Right lobe of liver (tissue), 4 donors: ENCODE results near the gene GBP5.

Experiments used
- POLR2A ChIP-seq: fragments of 450-650 bp; IDR thresholded peaks from one replicate; pipeline ENCODE4 v1.6.1; 2017; ENCODE audit warnings: antibody characterized with exemption, mild to moderate bottlenecking
- TF ChIP-seq, protein P1 (sequence below), 4 donors: fragments of 200-600 bp in 3 of 4; fragments of 450-650 bp in 1 of 4; IDR thresholded peaks; one replicate each; pipeline versions ENCODE4 v1.5.1 to v1.8.0; 2016 to 2022; ENCODE audit warnings: antibody characterized with exemption in 4 of 4, mild to moderate bottlenecking in 2 of 4
- donor health status: DM: no; HTN: no; CAD: no.
- donor health status: DM: no; HTN: no; CAD: no.
- donor health status: DM: no; HTN: yes; CAD: no.

GRCh38 chr1:89259283-89259971, 13.2 kb downstream of the GBP5 start:
- TF ChIP-seq POLR2A: no peak
- TF ChIP-seq, protein P1, sequence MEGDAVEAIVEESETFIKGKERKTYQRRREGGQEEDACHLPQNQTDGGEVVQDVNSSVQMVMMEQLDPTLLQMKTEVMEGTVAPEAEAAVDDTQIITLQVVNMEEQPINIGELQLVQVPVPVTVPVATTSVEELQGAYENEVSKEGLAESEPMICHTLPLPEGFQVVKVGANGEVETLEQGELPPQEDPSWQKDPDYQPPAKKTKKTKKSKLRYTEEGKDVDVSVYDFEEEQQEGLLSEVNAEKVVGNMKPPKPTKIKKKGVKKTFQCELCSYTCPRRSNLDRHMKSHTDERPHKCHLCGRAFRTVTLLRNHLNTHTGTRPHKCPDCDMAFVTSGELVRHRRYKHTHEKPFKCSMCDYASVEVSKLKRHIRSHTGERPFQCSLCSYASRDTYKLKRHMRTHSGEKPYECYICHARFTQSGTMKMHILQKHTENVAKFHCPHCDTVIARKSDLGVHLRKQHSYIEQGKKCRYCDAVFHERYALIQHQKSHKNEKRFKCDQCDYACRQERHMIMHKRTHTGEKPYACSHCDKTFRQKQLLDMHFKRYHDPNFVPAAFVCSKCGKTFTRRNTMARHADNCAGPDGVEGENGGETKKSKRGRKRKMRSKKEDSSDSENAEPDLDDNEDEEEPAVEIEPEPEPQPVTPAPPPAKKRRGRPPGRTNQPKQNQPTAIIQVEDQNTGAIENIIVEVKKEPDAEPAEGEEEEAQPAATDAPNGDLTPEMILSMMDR (IDR thresholded peaks at IDR 0.05): no peak
